C4-2B (cell line): Measurements from ENCODE around the gene SLC37A4.

Experiments used
- CTCF ChIP-seq: fragments of 450-650 bp; conservative IDR thresholded peaks from 2 replicates; pipeline ENCODE4 v1.5.1; 2017; ENCODE audit warnings: mild to moderate bottlenecking
- ZFX ChIP-seq: fragments of 450-650 bp; IDR thresholded peaks from 2 replicates; pipeline ENCODE4 v1.6.1; 2017

DNA sequence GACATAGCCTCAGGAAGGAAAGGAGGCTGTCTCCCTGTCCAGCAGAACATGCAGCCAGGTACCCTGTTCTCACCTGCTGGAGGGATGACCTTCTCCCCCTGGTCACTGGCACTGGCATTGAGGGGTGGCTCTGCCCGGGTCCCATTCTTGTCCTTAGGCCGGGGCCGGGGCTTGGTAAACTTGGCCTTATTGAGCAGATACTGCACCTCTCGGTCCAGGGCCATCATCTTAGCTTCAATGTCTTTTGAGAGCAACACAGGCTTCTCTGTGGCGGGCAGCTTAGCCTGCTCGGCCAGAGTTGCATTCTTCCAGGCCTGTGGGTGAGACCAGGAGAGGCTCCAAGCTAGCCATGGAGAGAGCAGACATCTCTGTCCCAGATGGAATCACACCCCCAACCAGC is 15.8 kb upstream of the SLC37A4 start:
- TF ChIP-seq CTCF (no peak), ZFX (no peak)
